Stomach (tissue), 4 donors: ENCODE measurements around the gene C16orf95.

ENCODE experiments used
- CTCF ChIP-seq, 7 experiments: fragments of 450-650 bp in 4 of 7; fragments of 200-600 bp in 3 of 7; sonication (generic) in 3 of 7; IDR thresholded peaks; one replicate each; pipeline ENCODE4 v1.5.1; 2016 to 2019; ENCODE audit warnings: antibody characterized with exemption in 7 of 7, control low read depth in 2 of 7, mild to moderate bottlenecking in 1 of 7
- EP300 ChIP-seq: sonication (generic); formaldehyde crosslinking; IDR thresholded peaks from one replicate; pipeline ENCODE4 v1.6.1; 2017; ENCODE audit warnings: antibody characterized with exemption
- POLR2A ChIP-seq, 4 donors: fragments of 450-650 bp; IDR thresholded peaks; one replicate each; pipeline ENCODE4 v1.6.1; 2016; ENCODE audit warnings: antibody characterized with exemption in 4 of 4, control low read depth in 2 of 4, mild to moderate bottlenecking in 1 of 4, moderate library complexity in 1 of 4
- POLR2AphosphoS5 ChIP-seq, 3 donors: sonication (generic); formaldehyde crosslinking; IDR thresholded peaks; one replicate each; pipeline ENCODE4 v1.6.1; 2016; ENCODE audit warnings: antibody characterized with exemption in 3 of 3

- TF ChIP-seq CTCF (IDR thresholded peaks at IDR 0.05), result no peak
- no peak for TF ChIP-seq POLR2A (IDR thresholded peaks at IDR 0.05)
- TF ChIP-seq EP300, result no peak
- TF ChIP-seq POLR2AphosphoS5 (IDR thresholded peaks at IDR 0.05), result no peak
Measured at GRCh38 chr16:87326151-87326571, 9.0 kb upstream of the C16orf95 start.
